ENCODE measurements around the gene TIPARP. TPM values are rescaled to one million over a fixed set of nuclear protein-coding genes. Genes with fewer than 3 reads are reported as not detected.

Gene TIPARP
- total RNA-seq, 2 experiments from 2014 or later: 10.0 to 13.4 TPM

GRCh38 chr3:156691920-156692319 is 17.5 kb downstream of the TIPARP start:
- TF ChIP-seq, protein P1, sequence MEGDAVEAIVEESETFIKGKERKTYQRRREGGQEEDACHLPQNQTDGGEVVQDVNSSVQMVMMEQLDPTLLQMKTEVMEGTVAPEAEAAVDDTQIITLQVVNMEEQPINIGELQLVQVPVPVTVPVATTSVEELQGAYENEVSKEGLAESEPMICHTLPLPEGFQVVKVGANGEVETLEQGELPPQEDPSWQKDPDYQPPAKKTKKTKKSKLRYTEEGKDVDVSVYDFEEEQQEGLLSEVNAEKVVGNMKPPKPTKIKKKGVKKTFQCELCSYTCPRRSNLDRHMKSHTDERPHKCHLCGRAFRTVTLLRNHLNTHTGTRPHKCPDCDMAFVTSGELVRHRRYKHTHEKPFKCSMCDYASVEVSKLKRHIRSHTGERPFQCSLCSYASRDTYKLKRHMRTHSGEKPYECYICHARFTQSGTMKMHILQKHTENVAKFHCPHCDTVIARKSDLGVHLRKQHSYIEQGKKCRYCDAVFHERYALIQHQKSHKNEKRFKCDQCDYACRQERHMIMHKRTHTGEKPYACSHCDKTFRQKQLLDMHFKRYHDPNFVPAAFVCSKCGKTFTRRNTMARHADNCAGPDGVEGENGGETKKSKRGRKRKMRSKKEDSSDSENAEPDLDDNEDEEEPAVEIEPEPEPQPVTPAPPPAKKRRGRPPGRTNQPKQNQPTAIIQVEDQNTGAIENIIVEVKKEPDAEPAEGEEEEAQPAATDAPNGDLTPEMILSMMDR (conservative IDR thresholded peaks at IDR 0.05; ENCODE audit: low read length): no peak
- TF ChIP-seq EZH2phosphoT487 (IDR thresholded peaks at IDR 0.05; ENCODE audit: borderline replicate concordance, low read depth, low read length): no peak
- H4K20me1 ChIP-seq (ENCODE audit: insufficient read depth, low read length): peaks cover 18% of the 10 kb centered on the region
- peaks cover 5% of the 10 kb centered on the region for H3K4me1 ChIP-seq (ENCODE audit: insufficient read depth, low read length, poor library complexity, severe bottlenecking)
- ChIA-PET CTCF (ENCODE audit: unreplicated experiment) (interaction anchor here (0.6 kb wide), 1 partner anchor 19 kb away, joined by 4 read pairs; no protein-coding TSS in a partner anchor), POLR2A (interaction anchor here (1.3 kb wide), 1 partner anchor 11 kb away, joined by 3 read pairs; no protein-coding TSS in a partner anchor)
- peaks cover 37% of the 10 kb centered on the region for H3K36me3 ChIP-seq (ENCODE audit: insufficient read depth, low read length)
- peaks cover 49% of the 10 kb centered on the region for H3K79me2 ChIP-seq (ENCODE audit: insufficient read depth, low read depth, low read length)
- no TSS peak for BruUV-seq (replicated peaks)
- no peak for DNase-seq (ENCODE audit: low spot score)
- no peak overlapping the region for H3K27ac ChIP-seq (ENCODE audit: low read depth, low read length, poor library complexity, severe bottlenecking)
- no peak overlapping the region for H3K4me2 ChIP-seq (ENCODE audit: low read length)
- H3K9me3 ChIP-seq (ENCODE audit: low read length): no peaks in the 10 kb centered on the region
- intact Hi-C loops (cut with micrococcal nuclease; ENCODE audit: unreplicated experiment): no loop called here
- no peak overlapping the region for H3K4me3 ChIP-seq (ENCODE audit: low read depth, low read length, poor library complexity, severe bottlenecking)
- H2AFZ ChIP-seq (ENCODE audit: low read length): no peak overlapping the region
- H3K9me2 ChIP-seq (ENCODE audit: insufficient read depth, low read length): no peaks in the 10 kb centered on the region

DNA sequence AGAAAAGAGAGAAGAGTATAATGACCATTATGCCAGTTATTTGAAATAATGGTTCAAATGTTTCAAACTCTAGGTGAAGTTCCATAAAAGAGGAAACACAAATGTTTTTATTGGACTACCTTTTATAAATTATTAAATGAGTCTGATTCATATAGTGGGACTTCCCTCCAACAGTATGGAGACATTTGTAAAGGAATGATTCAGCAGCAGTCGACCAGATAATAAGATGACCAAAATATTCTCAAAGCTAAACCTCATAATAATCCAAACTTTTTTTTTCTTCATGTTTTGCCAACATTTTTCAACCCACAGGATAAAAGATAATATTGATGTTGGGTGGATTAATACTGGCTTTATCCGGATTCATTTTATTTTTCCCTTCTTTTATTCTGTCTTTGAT is 18.8 kb downstream of the TIPARP start:
- DNase-seq (ENCODE audit: low spot score): no peak
- H4K20me1 ChIP-seq (ENCODE audit: insufficient read depth, low read length): peaks cover 6% of the 10 kb centered on the region; the same call in 1 of the 2 replicates
- H3K4me1 ChIP-seq (ENCODE audit: insufficient read depth, low read length, poor library complexity, severe bottlenecking): no peaks in the 10 kb centered on the region
- H3K36me3 ChIP-seq (ENCODE audit: insufficient read depth, low read length): peaks cover 49% of the 10 kb centered on the region
- no peak overlapping the region for H3K4me2 ChIP-seq (ENCODE audit: low read length)
- no peak overlapping the region for H3K27ac ChIP-seq (ENCODE audit: low read depth, low read length, poor library complexity, severe bottlenecking)
- H3K9me2 ChIP-seq (ENCODE audit: insufficient read depth, low read length): no peaks in the 10 kb centered on the region
- BruUV-seq (replicated peaks): no TSS peak
- intact Hi-C loops (cut with micrococcal nuclease; ENCODE audit: unreplicated experiment): no loop called here
- POLR2A ChIA-PET: no interaction called here
- H3K79me2 ChIP-seq (ENCODE audit: insufficient read depth, low read depth, low read length): peaks cover 39% of the 10 kb centered on the region; the same call in 1 of the 2 replicates
- no peaks in the 10 kb centered on the region for H3K9me3 ChIP-seq (ENCODE audit: low read length)
- no peak overlapping the region for H2AFZ ChIP-seq (ENCODE audit: low read length)
- no peak overlapping the region for H3K4me3 ChIP-seq (ENCODE audit: low read depth, low read length, poor library complexity, severe bottlenecking)
- CTCF ChIA-PET (ENCODE audit: unreplicated experiment): no interaction called here
- TF ChIP-seq, protein P1 (conservative IDR thresholded peaks at IDR 0.05; ENCODE audit: low read length): no peak
- TF ChIP-seq EZH2phosphoT487 (IDR thresholded peaks at IDR 0.05; ENCODE audit: borderline replicate concordance, low read depth, low read length): no peak

- DNase-seq (ENCODE audit: low spot score): no peak
- Histone ChIP-seq H2AFZ (ENCODE audit: low read length) (no peak overlapping the region), H3K9me3 (ENCODE audit: low read length) (no peaks in the 10 kb centered on the region), H3K27ac (ENCODE audit: low read depth, low read length, poor library complexity, severe bottlenecking) (no peak overlapping the region), H3K4me1 (ENCODE audit: insufficient read depth, low read length, poor library complexity, severe bottlenecking) (no peaks in the 10 kb centered on the region), H3K36me3 (ENCODE audit: insufficient read depth, low read length) (peaks cover 57% of the 10 kb centered on the region), H3K9me2 (ENCODE audit: insufficient read depth, low read length) (no peaks in the 10 kb centered on the region), H3K79me2 (ENCODE audit: insufficient read depth, low read depth, low read length) (peaks cover 27% of the 10 kb centered on the region; the same call in 1 of the 2 replicates), H4K20me1 (ENCODE audit: insufficient read depth, low read length) (peaks cover 6% of the 10 kb centered on the region; the same call in 1 of the 2 replicates), H3K4me2 (ENCODE audit: low read length) (no peak overlapping the region), H3K4me3 (ENCODE audit: low read depth, low read length, poor library complexity, severe bottlenecking) (no peak overlapping the region)
- ChIA-PET POLR2A (interaction anchor here (1.3 kb wide), 1 partner anchor 395 kb away, joined by 3 read pairs; no protein-coding TSS in a partner anchor), CTCF (ENCODE audit: unreplicated experiment) (no interaction called here)
- TF ChIP-seq EZH2phosphoT487 (IDR thresholded peaks at IDR 0.05; ENCODE audit: borderline replicate concordance, low read depth, low read length): no peak
- TF ChIP-seq, protein P1 (conservative IDR thresholded peaks at IDR 0.05; ENCODE audit: low read length): no peak
- intact Hi-C loops (cut with micrococcal nuclease; ENCODE audit: unreplicated experiment): no loop called here
- BruUV-seq (replicated peaks): no TSS peak
These were observed 20.1 kb downstream of the TIPARP start for GRCh38 chr3:156694536-156694935.

All from OCI-LY7 (cell line).